Esophagus squamous epithelium (tissue), 5 donors: ENCODE results near the gene UBAC2. TPM values are rescaled to one million over a fixed set of nuclear protein-coding genes. Genes with fewer than 3 reads are reported as not detected.
A peak's percentile ranks its signal among the peaks of the same experiment; 100 is the strongest.

Experiments used
- DNase-seq: peaks from one replicate; lab custom pipeline; 2025; lab: John Stamatoyannopoulos, UW
- H3K27ac ChIP-seq, 4 donors: fragments of 200-600 bp; sonication (generic); one replicate each; pipeline ENCODE4 v1.5.1; 2016 to 2019; ENCODE audit warnings: mild to moderate bottlenecking in 1 of 4
- H3K27me3 ChIP-seq, 4 donors: fragments of 200-600 bp; sonication (generic); 1 replicate in 3 of 4; 2 replicates in 1 of 4; pipeline versions ENCODE4 v1.5.1 to v1.6.0; 2017 to 2021; ENCODE audit warnings: antibody characterized with exemption in 1 of 4
- H3K36me3 ChIP-seq, 3 donors: fragments of 200-600 bp; sonication (generic); one replicate each; pipeline ENCODE4 v1.5.1; 2016 to 2019
- H3K4me1 ChIP-seq, 3 donors: fragments of 200-600 bp; sonication (generic); one replicate each; pipeline ENCODE4 v1.5.1; 2017 to 2019
- H3K4me3 ChIP-seq, 4 donors: fragments of 200-600 bp; sonication (generic); 1 replicate in 3 of 4; 2 replicates in 1 of 4; pipeline ENCODE4 v1.5.1; 2016 to 2019; ENCODE audit warnings: mild to moderate bottlenecking in 2 of 4, moderate library complexity in 1 of 4
- H3K9me3 ChIP-seq, 3 donors: fragments of 200-600 bp; sonication (generic); one replicate each; pipeline ENCODE4 v1.5.1; 2016 to 2019
- POLR2A ChIP-seq, 4 donors: fragments of 450-650 bp; IDR thresholded peaks; one replicate each; pipeline ENCODE4 v1.6.1; 2017; ENCODE audit warnings: antibody characterized with exemption in 4 of 4, mild to moderate bottlenecking in 4 of 4, moderate library complexity in 3 of 4
- WGBS, 2 donors: methylation state at CpG; one replicate each; pipeline ENCODE4 v1.1.5; 2018; 5-methylcytosine and 5-hydroxymethylcytosine counted together
- intact Hi-C: fragments of 100-400 bp; cut with DNase I; formaldehyde crosslinking; loops from one replicate; pipeline ENCODE4 v1.15.0; 2022
- total RNA-seq, 4 donors: library from RNA; depleted of rRNA; stranded (reverse); fragments of >200 nt; gene quantifications; one replicate each; pipeline ENCODE4 v1.1.0, GENCODE V29; 2016
- TF ChIP-seq, protein P1 (sequence below), 6 experiments: fragments of 450-650 bp in 4 of 6; fragments of 200-600 bp in 2 of 6; sonication (generic) in 2 of 6; IDR thresholded peaks; one replicate each; pipeline ENCODE4 v1.5.1; 2016 to 2019; ENCODE audit warnings: antibody characterized with exemption in 6 of 6, mild to moderate bottlenecking in 4 of 6, moderate library complexity in 4 of 6
- donor health status: DM: yes; HTN: yes; CAD: no.

The UBAC2 gene
- total RNA-seq, 4 donors from 2014 or later = 60.8 to 84.6 (median 75.0) TPM

DNA sequence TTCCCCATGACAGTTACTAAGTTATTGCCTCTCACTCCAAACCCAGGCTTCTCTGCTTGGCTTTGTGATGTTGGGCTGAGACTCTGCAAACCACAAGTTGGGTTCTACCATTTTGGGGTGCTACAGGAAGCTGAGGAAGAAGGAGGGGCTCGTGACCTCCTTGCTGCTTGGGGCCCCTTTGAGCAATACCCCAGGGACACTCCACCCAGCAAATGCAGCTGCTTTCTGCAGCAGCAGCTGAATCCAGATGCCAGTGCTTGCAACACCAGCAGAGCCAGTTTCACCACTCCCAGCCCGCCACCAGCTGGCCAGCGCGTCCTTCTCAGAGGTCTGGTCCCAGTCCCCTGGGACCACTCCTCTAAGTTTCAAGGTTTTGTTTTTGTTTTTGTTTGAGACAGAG is 22.0 kb upstream of the UBAC2 start:
- no peak for DNase-seq
- intact Hi-C loops = loop anchor here (5.0 kb wide), 2 partner anchors 89 to 259 kb away; no protein-coding TSS in a partner anchor
- peaks cover 6 to 40% (median 7%) of the 10 kb centered on the region in 3 donors for H3K4me1 ChIP-seq
- H3K9me3 ChIP-seq = peaks cover 0 to 10% (median 0%) of the 10 kb centered on the region in 3 donors
- H3K4me3 ChIP-seq = no peak overlapping the region
- TF ChIP-seq, protein P1, sequence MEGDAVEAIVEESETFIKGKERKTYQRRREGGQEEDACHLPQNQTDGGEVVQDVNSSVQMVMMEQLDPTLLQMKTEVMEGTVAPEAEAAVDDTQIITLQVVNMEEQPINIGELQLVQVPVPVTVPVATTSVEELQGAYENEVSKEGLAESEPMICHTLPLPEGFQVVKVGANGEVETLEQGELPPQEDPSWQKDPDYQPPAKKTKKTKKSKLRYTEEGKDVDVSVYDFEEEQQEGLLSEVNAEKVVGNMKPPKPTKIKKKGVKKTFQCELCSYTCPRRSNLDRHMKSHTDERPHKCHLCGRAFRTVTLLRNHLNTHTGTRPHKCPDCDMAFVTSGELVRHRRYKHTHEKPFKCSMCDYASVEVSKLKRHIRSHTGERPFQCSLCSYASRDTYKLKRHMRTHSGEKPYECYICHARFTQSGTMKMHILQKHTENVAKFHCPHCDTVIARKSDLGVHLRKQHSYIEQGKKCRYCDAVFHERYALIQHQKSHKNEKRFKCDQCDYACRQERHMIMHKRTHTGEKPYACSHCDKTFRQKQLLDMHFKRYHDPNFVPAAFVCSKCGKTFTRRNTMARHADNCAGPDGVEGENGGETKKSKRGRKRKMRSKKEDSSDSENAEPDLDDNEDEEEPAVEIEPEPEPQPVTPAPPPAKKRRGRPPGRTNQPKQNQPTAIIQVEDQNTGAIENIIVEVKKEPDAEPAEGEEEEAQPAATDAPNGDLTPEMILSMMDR (IDR thresholded peaks at IDR 0.05) = no peak
- TF ChIP-seq POLR2A (IDR thresholded peaks at IDR 0.05) = no peak
- H3K27me3 ChIP-seq = peaks cover 0 to 6% (median 0%) of the 10 kb centered on the region in 4 donors
- 34 to 52% methylated on average over 3 of the region's 4 CpGs for WGBS, 2 donors
- H3K36me3 ChIP-seq = no peaks in the 10 kb centered on the region
- peak overlapping the region in 1 of 4 donors; percentile 30 for H3K27ac ChIP-seq

DNA sequence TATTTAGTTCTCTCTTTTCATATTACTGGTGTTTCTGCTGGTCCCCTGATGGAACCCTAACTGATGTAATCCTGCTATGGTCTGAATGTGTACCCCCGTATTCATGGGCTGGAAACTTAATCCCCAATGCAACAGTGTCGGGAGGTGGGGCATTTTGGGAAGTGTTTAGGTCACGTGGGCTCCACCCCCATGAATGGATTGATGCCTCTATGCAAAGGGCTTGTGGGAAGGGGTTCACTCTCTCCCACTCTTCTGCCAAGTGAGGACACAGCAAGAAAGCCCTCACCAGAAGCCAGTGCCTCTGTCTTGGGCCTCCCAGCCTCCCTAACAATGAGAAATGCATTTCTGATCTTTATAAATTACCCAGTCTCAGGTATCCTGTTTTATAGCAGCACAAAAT is 21.2 kb upstream of the UBAC2 start:
- Histone ChIP-seq H3K9me3 (peaks cover 0 to 10% (median 0%) of the 10 kb centered on the region in 3 donors), H3K27ac (peak overlapping the region in 1 of 4 donors; percentile 63), H3K36me3 (no peaks in the 10 kb centered on the region), H3K27me3 (peaks cover 0 to 6% (median 0%) of the 10 kb centered on the region in 4 donors), H3K4me1 (peaks cover 6 to 40% (median 7%) of the 10 kb centered on the region in 3 donors), H3K4me3 (no peak overlapping the region)
- intact Hi-C loops = loop anchor here (5.0 kb wide), 2 partner anchors 88 to 258 kb away; no protein-coding TSS in a partner anchor
- WGBS, 2 donors = 67 to 75% methylated on average over 3 of the region's 3 CpGs
- no peak for TF ChIP-seq POLR2A (IDR thresholded peaks at IDR 0.05)
- TF ChIP-seq, protein P1 (IDR thresholded peaks at IDR 0.05) = no peak
- DNase-seq = no peak

DNA sequence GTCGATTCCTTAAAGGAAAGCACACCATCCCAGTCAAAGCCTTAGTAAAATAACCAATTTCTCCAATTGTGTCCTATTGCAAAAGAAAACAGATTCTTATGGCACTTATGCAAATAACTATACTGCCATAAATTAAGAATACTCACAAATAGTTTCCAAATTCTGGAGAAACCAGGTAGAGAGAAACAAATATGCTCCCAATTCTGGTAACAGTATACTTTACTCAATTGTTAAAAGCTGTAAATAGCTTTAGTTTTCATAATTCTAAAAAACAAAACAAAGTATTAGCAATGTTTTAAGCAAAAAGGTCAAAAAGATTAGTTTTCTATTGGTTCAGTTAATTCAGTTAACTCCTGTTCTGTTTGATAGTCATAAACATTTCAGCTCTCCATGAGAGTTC is 18.2 kb upstream of the UBAC2 start:
- no peak overlapping the region for H3K4me3 ChIP-seq

DNA sequence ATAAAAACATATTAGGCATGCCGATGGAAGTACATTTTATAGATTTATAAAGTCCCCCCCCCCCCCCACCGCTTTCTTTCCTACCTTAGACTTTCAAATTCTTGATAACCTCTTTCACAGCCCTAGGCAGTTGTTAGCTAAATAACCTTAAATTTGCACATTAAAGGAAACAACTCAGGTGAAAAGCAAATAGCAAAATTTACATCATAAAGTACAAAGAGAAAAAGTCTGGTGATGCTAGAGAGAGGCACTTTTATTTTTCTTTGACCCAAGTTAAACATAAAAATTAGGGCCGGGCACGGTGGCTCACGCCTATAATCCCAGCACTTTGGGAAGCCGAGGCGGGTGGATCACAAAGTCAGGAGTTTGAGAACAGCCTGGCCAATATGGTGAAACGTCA is 15.0 kb upstream of the UBAC2 start:
- H3K36me3 ChIP-seq = no peaks in the 10 kb centered on the region
- no peak overlapping the region for H3K4me3 ChIP-seq
- peaks cover 2 to 24% (median 7%) of the 10 kb centered on the region in 3 donors for H3K4me1 ChIP-seq
- H3K27ac ChIP-seq = no peak overlapping the region
- H3K27me3 ChIP-seq = no peaks in the 10 kb centered on the region
- no peak for TF ChIP-seq POLR2A (IDR thresholded peaks at IDR 0.05)
- TF ChIP-seq, protein P1 (IDR thresholded peaks at IDR 0.05) = no peak
- WGBS, 2 donors = 69 to 85% methylated on average over 8 of the region's 8 CpGs
- H3K9me3 ChIP-seq = peaks cover 0 to 10% (median 0%) of the 10 kb centered on the region in 3 donors
- intact Hi-C loops = no loop called here
- no peak for DNase-seq

More for the DNA sequence above, 18.2 kb upstream of the UBAC2 start:
- no peaks in the 10 kb centered on the region for H3K36me3 ChIP-seq
- H3K27ac ChIP-seq = no peak overlapping the region
- TF ChIP-seq, protein P1 (IDR thresholded peaks at IDR 0.05) = no peak
- no peak for TF ChIP-seq POLR2A (IDR thresholded peaks at IDR 0.05)
- intact Hi-C loops = no loop called here
- no peaks in the 10 kb centered on the region for H3K27me3 ChIP-seq
- no peak for DNase-seq
- 86 to 100% methylated on average over 1 of the region's 1 CpG for WGBS, 2 donors
- peaks cover 0 to 10% (median 0%) of the 10 kb centered on the region in 3 donors for H3K9me3 ChIP-seq
- H3K4me1 ChIP-seq = peaks cover 0 to 29% (median 6%) of the 10 kb centered on the region in 3 donors

DNA sequence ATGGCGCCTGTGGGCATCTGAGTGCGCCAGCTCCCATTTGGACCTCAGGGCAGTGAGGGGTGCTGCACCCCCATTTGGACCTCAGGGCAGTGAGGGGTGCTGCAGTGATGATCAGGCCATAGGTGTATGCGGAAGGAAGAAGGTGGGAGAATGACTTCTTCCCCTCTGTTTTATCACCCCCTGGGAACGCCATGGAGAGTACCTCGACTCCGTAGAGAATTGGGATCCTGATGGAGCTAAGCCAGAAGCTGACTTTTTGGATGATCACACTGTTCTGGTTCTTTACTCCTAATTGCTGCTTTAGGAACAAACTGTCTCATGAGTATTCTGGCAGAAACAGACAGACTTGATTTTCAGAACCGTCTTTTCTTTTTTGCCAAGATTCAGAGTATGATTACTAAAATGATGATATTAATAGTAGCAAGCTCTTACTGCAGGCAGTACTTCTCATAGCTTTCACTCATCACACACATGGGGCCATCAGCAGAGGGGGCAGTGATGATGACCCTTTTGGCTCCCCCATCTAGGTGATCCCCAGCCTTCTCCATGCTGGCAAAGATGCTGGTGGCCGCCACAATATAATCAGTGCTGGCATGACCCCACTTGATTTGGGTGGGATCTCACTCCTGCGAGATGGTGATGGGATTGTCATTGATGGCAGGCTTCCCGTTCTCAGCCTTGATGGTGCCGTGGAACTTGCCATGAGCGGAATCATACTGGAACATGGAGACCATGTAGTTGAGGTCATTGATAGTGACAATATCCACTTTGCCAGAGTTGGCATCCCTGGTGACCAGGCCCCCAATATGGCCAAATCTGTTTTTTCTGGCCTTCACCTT is 10.3 kb upstream of the UBAC2 start:
- TF ChIP-seq, protein P1 (IDR thresholded peaks at IDR 0.05) = no peak
- TF ChIP-seq POLR2A (IDR thresholded peaks at IDR 0.05) = no peak
- Histone ChIP-seq H3K36me3 (no peaks in the 10 kb centered on the region), H3K9me3 (no peaks in the 10 kb centered on the region), H3K4me3 (no peak overlapping the region), H3K4me1 (peaks cover 3 to 50% (median 23%) of the 10 kb centered on the region in 3 donors), H3K27me3 (no peaks in the 10 kb centered on the region), H3K27ac (peak overlapping the region; percentile 11 to 81 (median 68))
- intact Hi-C loops = no loop called here
- no peak for DNase-seq
- 85 to 91% methylated on average over 7 to 11 of the region's 12 CpGs for WGBS, 2 donors
